HG03354 (cell line): ENCODE data around the gene S100A9.

Experiments used
- ATAC-seq: cut with Tn5 transposase; IDR thresholded peaks from one replicate; pipeline ENCODE4 v1.9.1; 2021; ENCODE audit warnings: mild to moderate bottlenecking; ENCODE audit not compliant: unreplicated experiment, poor library complexity, severe bottlenecking

S100A9 gene

GRCh38 chr1:153358691-153358975, 979 bp downstream of the S100A9 start:
- no peak for ATAC-seq

DNA sequence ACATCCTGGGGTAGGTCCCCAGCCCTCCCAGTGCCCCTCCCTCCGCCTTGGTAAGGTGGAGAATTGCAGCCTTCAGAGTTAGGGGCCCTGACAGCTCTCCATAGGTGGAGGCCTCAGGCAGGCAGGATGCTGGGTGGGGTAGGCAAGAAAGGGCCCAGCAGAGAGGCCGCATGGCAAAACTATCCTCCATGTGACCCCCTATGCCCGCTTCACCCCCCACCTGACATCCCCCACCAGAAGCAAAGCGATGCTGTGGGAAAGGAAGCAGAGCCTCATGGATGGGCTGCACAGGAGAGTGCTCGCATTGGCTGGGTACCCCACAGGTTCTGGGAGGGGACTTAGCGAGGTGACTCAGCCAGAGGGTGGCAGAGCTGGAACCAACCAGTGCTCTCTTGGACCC, 1.6 kb downstream of the S100A9 start:
- no peak for ATAC-seq

- no peak for ATAC-seq
Measured at GRCh38 chr1:153360190-153360589, 2.5 kb downstream of the S100A9 start.

DNA sequence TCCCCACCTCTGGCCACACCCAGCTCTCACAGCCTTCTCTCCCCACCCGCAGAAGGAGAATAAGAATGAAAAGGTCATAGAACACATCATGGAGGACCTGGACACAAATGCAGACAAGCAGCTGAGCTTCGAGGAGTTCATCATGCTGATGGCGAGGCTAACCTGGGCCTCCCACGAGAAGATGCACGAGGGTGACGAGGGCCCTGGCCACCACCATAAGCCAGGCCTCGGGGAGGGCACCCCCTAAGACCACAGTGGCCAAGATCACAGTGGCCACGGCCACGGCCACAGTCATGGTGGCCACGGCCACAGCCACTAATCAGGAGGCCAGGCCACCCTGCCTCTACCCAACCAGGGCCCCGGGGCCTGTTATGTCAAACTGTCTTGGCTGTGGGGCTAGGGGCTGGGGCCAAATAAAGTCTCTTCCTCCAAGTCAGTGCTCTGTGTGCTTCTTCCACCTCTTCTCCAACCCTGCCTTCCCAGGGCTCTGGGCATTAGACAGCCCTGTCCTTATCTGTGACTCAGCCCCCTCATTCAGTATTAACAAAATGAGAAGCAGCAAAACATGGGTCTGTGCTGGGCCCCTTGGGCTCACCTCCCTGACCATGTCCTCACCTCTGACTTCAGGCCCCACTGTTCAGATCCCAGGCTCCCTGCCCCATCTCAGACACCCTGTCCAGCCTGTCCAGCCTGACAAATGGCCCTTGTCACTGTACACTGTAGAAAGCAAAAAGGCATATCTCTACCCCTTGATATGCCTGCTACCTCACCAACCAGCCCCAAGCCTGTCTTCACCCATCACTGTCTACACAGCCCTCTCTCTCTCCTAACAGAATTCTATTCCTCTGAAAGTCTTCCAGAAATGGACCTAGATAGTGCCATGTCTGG, 3.2 kb downstream of the S100A9 start:
- ATAC-seq = no peak

- ATAC-seq = no peak
Measured at GRCh38 chr1:153361480-153362109, 3.9 kb downstream of the S100A9 start.

DNA sequence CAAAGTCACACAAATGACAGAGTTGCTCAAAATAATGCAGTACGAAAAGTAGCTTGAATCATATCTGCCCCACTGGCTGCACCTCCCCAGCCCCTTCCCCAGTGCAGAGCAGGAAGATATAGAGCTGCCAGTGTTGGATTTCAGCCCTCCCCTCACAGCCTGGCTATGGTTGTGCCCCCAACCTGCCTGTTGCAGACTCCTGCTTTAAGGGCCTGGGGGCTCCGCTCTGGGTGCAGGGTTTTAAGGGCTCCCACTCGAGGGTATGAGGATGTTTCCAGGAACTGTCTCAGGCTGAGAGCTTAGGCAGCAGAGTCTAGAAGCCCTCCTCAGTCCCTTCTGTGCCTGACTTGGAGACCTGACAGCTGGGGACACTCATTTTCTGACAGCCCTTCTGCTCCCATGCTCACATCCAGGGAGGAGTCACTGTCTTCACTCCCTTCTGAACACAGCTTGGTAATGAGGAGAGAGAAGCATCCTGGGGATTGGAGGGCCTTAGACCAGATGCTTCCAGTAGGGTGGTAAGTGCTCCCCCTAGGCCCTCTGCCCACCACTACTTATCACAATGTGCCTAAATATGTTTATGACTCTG, 4.6 kb downstream of the S100A9 start:
- no peak for ATAC-seq

GRCh38 chr1:153363641-153364040, 6.0 kb downstream of the S100A9 start:
- ATAC-seq = no peak

DNA sequence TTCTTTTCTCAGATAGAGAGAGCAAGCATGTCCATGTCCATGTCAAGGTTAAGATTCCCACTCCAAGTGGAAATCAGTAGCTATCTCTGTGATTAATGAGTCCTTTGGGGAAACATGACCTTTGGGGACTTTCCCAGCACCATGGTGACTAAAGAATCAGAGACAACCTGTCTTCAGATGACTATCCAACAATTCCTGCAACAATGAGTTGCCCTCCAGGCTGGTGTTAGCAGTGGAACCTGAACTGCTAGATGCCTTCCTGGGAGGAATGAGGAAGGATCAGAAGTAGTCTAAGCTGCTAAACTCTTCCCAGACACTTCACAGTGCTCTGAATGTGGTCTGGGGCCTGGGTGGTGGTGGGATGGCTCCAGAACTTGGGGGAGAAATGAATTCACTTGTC, 6.5 kb downstream of the S100A9 start:
- ATAC-seq = no peak

DNA sequence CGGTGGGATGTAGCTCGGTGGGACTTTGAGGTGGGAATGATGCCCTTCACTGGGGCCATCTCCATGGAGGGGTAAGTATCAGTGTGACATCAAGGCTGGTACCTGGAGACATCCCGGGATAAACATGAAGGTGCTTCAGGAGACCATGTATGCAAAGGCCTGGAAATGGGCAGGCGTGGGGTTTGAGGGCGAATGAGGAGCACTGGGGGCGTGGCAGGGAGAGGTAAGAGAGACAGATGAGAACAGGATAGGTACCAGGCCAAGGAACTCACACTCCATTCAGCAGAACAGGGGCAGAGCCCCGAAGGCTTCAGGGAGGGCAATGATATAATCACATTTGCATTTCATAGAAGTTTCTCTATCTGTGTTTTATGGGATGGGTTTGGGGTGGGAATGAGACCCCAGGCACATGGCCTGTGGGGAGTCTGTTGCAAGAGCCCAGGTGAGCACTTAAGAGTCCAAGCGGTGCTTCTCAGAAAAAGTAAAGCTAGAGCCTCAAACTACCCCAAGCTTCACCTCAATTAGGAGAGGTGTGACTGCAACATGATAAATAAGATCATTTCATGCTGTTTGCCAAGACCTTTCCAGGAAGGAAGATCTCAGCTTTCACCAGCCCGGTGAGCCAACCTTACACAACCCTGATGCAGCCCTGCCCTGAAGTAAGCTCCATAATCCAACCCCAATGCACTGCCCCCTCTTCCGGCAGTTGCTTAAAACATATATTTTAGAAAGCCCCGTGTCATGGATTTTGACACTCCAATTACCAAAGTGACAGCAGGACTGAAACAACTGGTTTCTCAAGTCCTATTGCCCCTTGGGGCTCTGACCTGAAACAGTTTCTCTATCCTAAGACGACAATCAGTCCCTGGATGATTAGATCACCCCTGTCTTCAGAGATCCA, 7.4 kb downstream of the S100A9 start:
- ATAC-seq = no peak

DNA sequence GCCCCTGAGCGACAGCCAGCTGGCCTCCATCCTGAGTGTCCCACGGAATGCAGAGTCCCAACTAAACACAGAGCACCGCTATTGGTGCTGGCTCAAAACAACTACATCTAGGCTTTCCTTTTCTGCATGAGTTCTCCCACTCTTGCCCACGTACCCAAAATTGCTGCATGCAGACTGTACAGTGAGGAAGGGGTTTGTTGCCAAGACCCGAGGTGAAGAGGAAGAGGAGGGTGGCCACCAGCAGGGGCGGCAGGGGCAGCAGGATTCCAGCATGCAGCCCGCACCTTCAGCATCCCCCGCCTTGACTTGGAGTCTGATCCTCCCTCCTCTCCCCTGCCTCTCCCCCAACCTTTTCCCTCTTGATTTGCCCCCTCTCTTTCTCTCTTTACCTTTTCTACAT, 8.0 kb downstream of the S100A9 start:
- ATAC-seq = no peak

- ATAC-seq = no peak
Measured at GRCh38 chr1:153366261-153366660, 8.6 kb downstream of the S100A9 start.

DNA sequence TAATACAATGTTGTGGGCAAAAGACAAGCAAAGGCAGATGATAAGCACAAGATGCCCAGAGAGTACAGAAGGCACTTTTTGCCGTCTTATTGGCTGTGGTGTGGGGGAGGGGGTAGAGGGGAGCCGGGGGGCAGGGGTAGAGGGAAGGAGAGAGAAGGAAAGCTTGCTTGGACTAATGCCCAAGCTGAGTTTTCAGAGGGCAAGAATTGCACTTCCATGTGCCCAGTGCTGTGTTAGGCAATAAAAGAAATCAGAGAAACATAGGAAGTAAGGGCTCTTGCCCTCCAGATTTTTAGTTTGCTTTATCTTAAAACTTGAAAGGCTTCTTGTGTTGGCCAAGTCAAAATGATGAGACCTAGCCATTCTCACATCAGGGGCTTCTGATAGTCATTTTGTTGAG, 9.4 kb downstream of the S100A9 start:
- ATAC-seq = no peak

DNA sequence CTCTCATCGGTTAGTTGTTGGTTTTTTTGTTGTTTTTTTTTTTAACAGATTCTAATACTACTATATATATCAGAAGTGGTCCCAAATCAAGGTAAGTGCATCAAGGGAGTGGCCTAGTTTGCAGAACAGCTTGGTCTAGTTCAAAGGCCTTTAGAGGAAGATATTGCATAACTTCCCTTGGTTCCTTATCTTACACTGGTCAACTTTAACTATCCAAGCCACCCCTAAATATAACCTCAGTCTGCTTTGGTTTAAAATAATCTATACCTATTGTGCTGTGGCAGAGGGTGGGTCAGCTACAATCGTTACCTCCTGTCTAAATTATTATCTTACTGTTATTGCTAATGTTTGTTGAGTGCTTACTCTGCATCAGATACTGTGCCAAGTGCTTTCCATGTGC, 10.8 kb downstream of the S100A9 start:
- ATAC-seq = no peak

- no peak for ATAC-seq
Measured at GRCh38 chr1:153370146-153370545, 12.5 kb downstream of the S100A9 start.

DNA sequence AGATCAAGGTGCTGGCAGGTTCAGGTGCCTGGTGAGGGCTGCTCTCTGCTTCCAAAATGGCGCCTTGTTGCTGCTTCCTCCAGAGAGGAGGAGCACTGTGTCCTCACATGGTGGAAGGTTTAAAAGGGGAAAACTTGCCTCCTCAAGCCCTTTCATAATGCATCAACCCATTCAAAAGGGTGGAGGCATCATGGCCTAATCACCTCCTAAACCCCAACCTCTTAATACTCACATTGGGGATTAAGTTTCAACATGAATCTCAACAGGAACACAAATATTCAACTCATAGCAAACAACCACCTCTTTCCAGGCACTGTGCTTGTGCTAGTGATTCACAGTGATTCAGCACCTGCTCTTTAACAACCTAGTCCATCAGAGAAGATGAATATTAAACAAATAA, 13.6 kb downstream of the S100A9 start:
- ATAC-seq = no peak

DNA sequence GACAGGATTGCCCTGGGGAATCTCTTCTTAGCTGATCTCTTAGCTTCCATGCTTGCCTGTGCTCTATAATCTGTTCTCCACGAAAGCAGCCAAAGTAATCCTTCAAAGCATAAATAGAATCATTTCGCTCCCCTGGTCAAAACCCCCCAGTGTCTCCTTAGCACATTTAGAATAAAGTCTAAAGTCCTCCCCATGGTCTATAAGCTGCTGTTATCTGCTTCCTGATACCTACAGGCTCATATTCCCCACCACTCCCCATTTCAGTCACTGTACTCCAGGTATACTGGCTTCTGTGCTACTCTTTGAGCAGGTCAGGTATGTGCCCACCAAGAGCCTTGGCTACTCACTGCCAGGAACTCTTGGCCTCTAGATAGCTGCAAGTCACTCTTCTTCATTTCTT, 14.9 kb downstream of the S100A9 start:
- ATAC-seq = no peak

- no peak for ATAC-seq
Measured at GRCh38 chr1:153374071-153374470, 16.4 kb downstream of the S100A9 start.

- ATAC-seq = no peak
Measured at GRCh38 chr1:153375511-153375910, 17.9 kb downstream of the S100A9 start, which contains the start of gene S100A12. Gene S100A12, minus strand, starts transcription at chr1:153375621. Its CDS starts 1,029 bp downstream, at chr1:153374592.

GRCh38 chr1:153379591-153379990, 21.9 kb downstream of the S100A9 start:
- ATAC-seq = no peak

DNA sequence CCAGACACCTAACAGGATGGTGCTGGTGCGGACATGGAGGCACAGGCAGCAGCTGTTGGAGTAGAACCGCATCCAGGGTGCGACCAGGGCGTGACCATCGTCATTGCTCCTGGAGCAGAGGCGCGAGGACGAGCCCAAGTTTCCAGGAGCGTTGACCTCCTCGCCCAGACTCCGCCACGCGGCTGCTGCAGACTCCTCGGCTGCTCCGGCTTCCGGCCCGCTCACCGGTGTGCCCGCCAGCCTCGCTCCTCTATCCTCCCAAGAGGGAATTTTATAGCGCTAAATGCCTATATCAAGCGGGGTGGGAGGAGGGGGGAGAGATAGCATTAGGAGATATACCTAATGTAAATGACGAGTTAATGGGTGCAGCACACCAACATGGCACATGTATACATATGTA, 23.1 kb downstream of the S100A9 start:
- no peak for ATAC-seq
